NCI-H2029 (cell line): ENCODE data around the gene KYAT1.

Experiments used
- DNase-seq: peaks from one replicate; lab custom pipeline; 2025; lab: John Stamatoyannopoulos, UW

The KYAT1 gene

GRCh38 chr9:128908372-128908771 lies 26.6 kb upstream of the KYAT1 start:
- DNase-seq, result no peak

GRCh38 chr9:128906741-128907140 lies 25.0 kb upstream of the KYAT1 start:
- DNase-seq, result no peak

GRCh38 chr9:128905964-128906363 lies 24.2 kb upstream of the KYAT1 start:
- DNase-seq, result no peak

GRCh38 chr9:128903871-128904620 lies 22.3 kb upstream of the KYAT1 start:
- no peak for DNase-seq

- no peak for DNase-seq
Measured at GRCh38 chr9:128903079-128903461, 21.3 kb upstream of the KYAT1 start.

- DNase-seq, result peak; percentile 64
Measured at GRCh38 chr9:128902351-128903078, 20.8 kb upstream of the KYAT1 start.

- DNase-seq, result no peak
Measured at GRCh38 chr9:128901822-128902221, 20.1 kb upstream of the KYAT1 start.

- DNase-seq, result no peak
Measured at GRCh38 chr9:128901379-128901778, 19.6 kb upstream of the KYAT1 start.

- no peak for DNase-seq
Measured at GRCh38 chr9:128899566-128900322, 18.0 kb upstream of the KYAT1 start.

- no peak for DNase-seq
Measured at GRCh38 chr9:128898845-128899565, 17.3 kb upstream of the KYAT1 start.

GRCh38 chr9:128898382-128898781 lies 16.6 kb upstream of the KYAT1 start:
- no peak for DNase-seq

- DNase-seq, result no peak
Measured at GRCh38 chr9:128895556-128895955, 13.8 kb upstream of the KYAT1 start.

GRCh38 chr9:128894764-128895163 lies 13.0 kb upstream of the KYAT1 start:
- DNase-seq, result no peak

- no peak for DNase-seq
Measured at GRCh38 chr9:128893354-128893753, 11.6 kb upstream of the KYAT1 start.

GRCh38 chr9:128892221-128892921 lies 10.6 kb upstream of the KYAT1 start:
- no peak for DNase-seq

- DNase-seq, result no peak
Measured at GRCh38 chr9:128891321-128892220, 9.8 kb upstream of the KYAT1 start.

GRCh38 chr9:128887914-128888350 lies 6.2 kb upstream of the KYAT1 start:
- DNase-seq, result no peak

- no peak for DNase-seq
Measured at GRCh38 chr9:128887049-128887448, 5.3 kb upstream of the KYAT1 start.

- DNase-seq, result no peak
Measured at GRCh38 chr9:128886211-128886891, 4.6 kb upstream of the KYAT1 start.

- no peak for DNase-seq
Measured at GRCh38 chr9:128885798-128886197, 4.0 kb upstream of the KYAT1 start.
